ACC112 (cell line): Measurements from ENCODE around the gene TRPM3.
A peak's percentile ranks its signal among the peaks of the same experiment; 100 is the strongest.

Source experiments
- H2AFZ ChIP-seq: fragments of 200-600 bp; sonication (generic); one replicate; pipeline ENCODE4 v1.6.0; 2017; ENCODE audit warnings: antibody characterized with exemption, low read length; ENCODE audit not compliant: unreplicated experiment
- H3K27ac ChIP-seq: fragments of 200-600 bp; sonication (generic); 2 replicates; pipeline ENCODE4 v1.5.1; 2014; ENCODE audit warnings: low read depth, mild to moderate bottlenecking, antibody characterized with exemption, low read length, moderate library complexity
- H3K27me3 ChIP-seq: fragments of 200-600 bp; sonication (generic); 2 replicates; pipeline ENCODE4 v1.6.1; 2014; ENCODE audit warnings: mild to moderate bottlenecking, antibody characterized with exemption, low read length, moderate library complexity, mixed read lengths; ENCODE audit not compliant: insufficient read depth
- H3K36me3 ChIP-seq: fragments of 200-600 bp; sonication (generic); 2 replicates; pipeline ENCODE4 v1.6.1; 2016; ENCODE audit warnings: mild to moderate bottlenecking, antibody characterized with exemption, low read length, moderate library complexity, mixed read lengths; ENCODE audit not compliant: insufficient read depth
- H3K4me1 ChIP-seq: fragments of 200-600 bp; sonication (generic); one replicate; pipeline ENCODE4 v1.6.1; 2016; ENCODE audit warnings: low read length, mixed read lengths; ENCODE audit not compliant: insufficient read depth, unreplicated experiment, control insufficient read depth
- H3K4me3 ChIP-seq: fragments of 200-600 bp; sonication (generic); 2 replicates; pipeline ENCODE4 v1.5.1; 2014; ENCODE audit warnings: mild to moderate bottlenecking, low read depth, low read length
- H3K79me2 ChIP-seq: fragments of 200-600 bp; sonication (generic); one replicate; pipeline ENCODE4 v1.6.0; 2016; ENCODE audit warnings: low read length; ENCODE audit not compliant: control insufficient read depth, unreplicated experiment, insufficient read depth

The TRPM3 gene

GRCh38 chr9:70578720-70579119 lies 542.7 kb downstream of the TRPM3 start:
- H3K79me2 ChIP-seq = no peaks in the 10 kb centered on the region
- H3K4me1 ChIP-seq = peaks cover 38% of the 10 kb centered on the region
- H3K4me3 ChIP-seq = no peak overlapping the region
- no peak overlapping the region for H2AFZ ChIP-seq
- no peak overlapping the region for H3K27ac ChIP-seq
- no peaks in the 10 kb centered on the region for H3K36me3 ChIP-seq
- no peaks in the 10 kb centered on the region for H3K27me3 ChIP-seq

DNA sequence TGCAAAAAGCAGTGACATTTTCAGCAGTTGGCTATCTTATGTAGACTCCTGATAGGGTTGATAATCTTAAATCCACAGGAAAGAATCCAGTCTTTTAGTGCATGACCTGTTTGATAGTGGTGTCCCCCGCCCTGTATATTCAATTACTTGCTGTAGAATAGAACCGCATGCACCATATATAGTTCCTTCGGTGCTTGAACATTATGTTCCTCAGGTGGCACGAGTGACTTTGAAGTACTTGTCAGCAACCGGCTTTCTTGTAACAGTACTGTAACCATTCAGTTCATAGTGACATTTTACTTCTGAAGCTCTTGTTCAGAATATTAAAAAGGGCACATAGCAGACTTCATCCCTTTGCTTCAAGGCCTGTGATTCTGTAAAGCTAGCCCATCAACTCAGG lies 543.8 kb downstream of the TRPM3 start:
- no peaks in the 10 kb centered on the region for H3K79me2 ChIP-seq
- peak overlapping the region; percentile 78 for H3K27ac ChIP-seq
- no peaks in the 10 kb centered on the region for H3K36me3 ChIP-seq
- H3K4me1 ChIP-seq = peaks cover 43% of the 10 kb centered on the region
- H2AFZ ChIP-seq = no peak overlapping the region
- H3K27me3 ChIP-seq = no peaks in the 10 kb centered on the region
- H3K4me3 ChIP-seq = 0 out of 2 replicates have a peak overlapping the region, but pooled peaks have one; percentile 10

GRCh38 chr9:70576116-70576515 lies 545.3 kb downstream of the TRPM3 start:
- Histone ChIP-seq H2AFZ (no peak overlapping the region), H3K4me3 (no peak overlapping the region), H3K27me3 (no peaks in the 10 kb centered on the region), H3K27ac (peak overlapping the region; percentile 78; the same call in 1 of the 2 replicates), H3K4me1 (peaks cover 43% of the 10 kb centered on the region), H3K79me2 (no peaks in the 10 kb centered on the region), H3K36me3 (no peaks in the 10 kb centered on the region)

- Histone ChIP-seq H3K36me3 (no peaks in the 10 kb centered on the region), H3K4me1 (peaks cover 43% of the 10 kb centered on the region)
Observed at GRCh38 chr9:70574151-70574837, 547.1 kb downstream of the TRPM3 start.

GRCh38 chr9:70573308-70573707 lies 548.1 kb downstream of the TRPM3 start:
- no peaks in the 10 kb centered on the region for H3K36me3 ChIP-seq
- peaks cover 43% of the 10 kb centered on the region for H3K4me1 ChIP-seq
- H2AFZ ChIP-seq = no peak overlapping the region
- no peaks in the 10 kb centered on the region for H3K79me2 ChIP-seq
- no peaks in the 10 kb centered on the region for H3K27me3 ChIP-seq
- H3K4me3 ChIP-seq = no peak overlapping the region
- no peak overlapping the region for H3K27ac ChIP-seq

More at GRCh38 chr9:70574151-70574837, 547.1 kb downstream of the TRPM3 start:
- Histone ChIP-seq H3K79me2 (no peaks in the 10 kb centered on the region), H3K27me3 (no peaks in the 10 kb centered on the region), H2AFZ (no peak overlapping the region), H3K27ac (peak overlapping the region; percentile 77), H3K4me3 (no peak overlapping the region)

GRCh38 chr9:70571258-70571657 lies 550.2 kb downstream of the TRPM3 start:
- Histone ChIP-seq H3K27me3 (no peaks in the 10 kb centered on the region), H3K4me3 (no peak overlapping the region), H3K79me2 (no peaks in the 10 kb centered on the region), H3K4me1 (peaks cover 27% of the 10 kb centered on the region), H3K36me3 (no peaks in the 10 kb centered on the region), H2AFZ (no peak overlapping the region), H3K27ac (no peak overlapping the region)

- H2AFZ ChIP-seq = no peak overlapping the region
- H3K27me3 ChIP-seq = no peaks in the 10 kb centered on the region
- H3K4me1 ChIP-seq = peaks cover 16% of the 10 kb centered on the region
- H3K36me3 ChIP-seq = no peaks in the 10 kb centered on the region
- H3K4me3 ChIP-seq = no peak overlapping the region
- no peak overlapping the region for H3K27ac ChIP-seq
- no peaks in the 10 kb centered on the region for H3K79me2 ChIP-seq
Observed at GRCh38 chr9:70569791-70570190, 551.6 kb downstream of the TRPM3 start.

GRCh38 chr9:70569070-70569772 lies 552.2 kb downstream of the TRPM3 start:
- no peak overlapping the region for H3K4me3 ChIP-seq
- no peaks in the 10 kb centered on the region for H3K27me3 ChIP-seq
- no peaks in the 10 kb centered on the region for H3K79me2 ChIP-seq
- peaks cover 10% of the 10 kb centered on the region for H3K4me1 ChIP-seq
- no peak overlapping the region for H3K27ac ChIP-seq
- H2AFZ ChIP-seq = no peak overlapping the region
- no peaks in the 10 kb centered on the region for H3K36me3 ChIP-seq

DNA sequence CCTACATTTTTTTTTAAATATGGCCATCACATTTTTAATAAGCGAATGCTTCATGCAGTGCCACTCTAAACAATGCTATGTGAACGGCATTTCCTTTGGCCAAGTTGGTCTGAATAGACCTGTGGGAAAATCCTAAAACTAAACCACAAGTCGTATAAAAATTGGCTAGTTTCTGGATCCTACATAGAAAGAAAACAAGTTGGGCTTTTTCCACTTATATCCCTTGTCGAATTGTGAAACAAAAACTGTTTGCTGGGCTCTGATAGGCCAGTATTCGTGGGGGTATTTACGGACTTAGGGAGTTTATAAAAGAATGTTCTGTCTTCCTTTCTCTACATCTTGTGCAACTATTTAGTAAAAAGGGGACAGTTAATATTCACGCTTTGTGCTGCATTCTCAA lies 553.9 kb downstream of the TRPM3 start:
- Histone ChIP-seq H2AFZ (no peak overlapping the region), H3K4me1 (peaks cover 6% of the 10 kb centered on the region), H3K79me2 (no peaks in the 10 kb centered on the region), H3K4me3 (no peak overlapping the region), H3K27ac (no peak overlapping the region), H3K36me3 (no peaks in the 10 kb centered on the region), H3K27me3 (no peaks in the 10 kb centered on the region)

- Histone ChIP-seq H3K36me3 (no peaks in the 10 kb centered on the region), H3K4me1 (peaks cover 6% of the 10 kb centered on the region), H3K79me2 (no peaks in the 10 kb centered on the region), H3K27me3 (no peaks in the 10 kb centered on the region), H3K4me3 (no peak overlapping the region), H3K27ac (no peak overlapping the region), H2AFZ (no peak overlapping the region)
Observed at GRCh38 chr9:70566751-70567150, 554.7 kb downstream of the TRPM3 start.

GRCh38 chr9:70566066-70566465 lies 555.4 kb downstream of the TRPM3 start:
- no peak overlapping the region for H3K27ac ChIP-seq
- no peak overlapping the region for H3K4me3 ChIP-seq
- H3K79me2 ChIP-seq = no peaks in the 10 kb centered on the region
- no peaks in the 10 kb centered on the region for H3K27me3 ChIP-seq
- no peaks in the 10 kb centered on the region for H3K36me3 ChIP-seq
- no peak overlapping the region for H2AFZ ChIP-seq
- H3K4me1 ChIP-seq = peaks cover 6% of the 10 kb centered on the region
